Testis (tissue), 3 donors: Measurements from ENCODE around the gene SLC28A1. TPM values are rescaled to one million over a fixed set of nuclear protein-coding genes. Genes with fewer than 3 reads are reported as not detected.

Experiments used
- DNase-seq: peaks from one replicate; pipeline ENCODE4 v3.0.0-alpha.2; 2019
- H3K27ac ChIP-seq, 2 donors: fragments of 200-600 bp; sonication (generic); one replicate each; pipeline ENCODE4 v1.5.1; 2019
- H3K27me3 ChIP-seq: fragments of 200-600 bp; sonication (generic); one replicate; pipeline ENCODE4 v1.5.1; 2019
- H3K36me3 ChIP-seq: fragments of 200-600 bp; sonication (generic); one replicate; pipeline ENCODE4 v1.5.1; 2017; ENCODE audit warnings: low read depth; ENCODE audit errors: missing control alignments
- H3K4me1 ChIP-seq: fragments of 200-600 bp; sonication (generic); one replicate; pipeline ENCODE4 v1.5.1; 2019
- H3K4me3 ChIP-seq, 2 donors: fragments of 200-600 bp; sonication (generic); one replicate each; pipeline ENCODE4 v1.5.1; 2017 to 2019
- H3K9me3 ChIP-seq: fragments of 200-600 bp; sonication (generic); one replicate; pipeline ENCODE4 v1.5.1; 2017
- CTCF ChIP-seq, 3 experiments: fragments of 450-650 bp in 2 of 3; fragments of 200-600 bp in 1 of 3; sonication (generic) in 1 of 3; IDR thresholded peaks; one replicate each; pipeline ENCODE4 v1.5.1; 2016 to 2019; ENCODE audit warnings: antibody characterized with exemption in 3 of 3, mild to moderate bottlenecking in 2 of 3, moderate library complexity in 1 of 3
- POLR2A ChIP-seq: fragments of 450-650 bp; IDR thresholded peaks from one replicate; pipeline ENCODE4 v1.6.1; 2017; ENCODE audit warnings: antibody characterized with exemption, mild to moderate bottlenecking, moderate library complexity
- WGBS, 2 donors: methylation state at CpG; one replicate each; pipeline ENCODE4 v1.1.5; 2018; 5-methylcytosine and 5-hydroxymethylcytosine counted together
- intact Hi-C: fragments of 100-400 bp; cut with DNase I; formaldehyde crosslinking; loops from one replicate; pipeline ENCODE4 v1.15.1; 2023; ENCODE audit warnings: low total_unique reads
- polyA plus RNA-seq: library from polyadenylated mRNA; stranded (reverse); fragments of 350-450 nt; fragmentation: Illumina TruSeq; extraction: RNeasy Lipid Tissue Mini Kit (QIAGEN cat#74804); gene quantifications from one replicate; pipeline ENCODE4 v1.2.3, GENCODE V29; 2014; ENCODE audit warnings: low read depth, low replicate concordance; ENCODE audit not compliant: insufficient read depth
- total RNA-seq, 2 donors: library from RNA; depleted of rRNA; stranded (reverse); fragments of >200 nt; gene quantifications; one replicate each; pipeline ENCODE4 v1.2.3, GENCODE V29; 2016

The SLC28A1 gene
- total and polyA plus RNA-seq, 3 donors from 2014 or later = 0.26 to 0.31 (median 0.31) TPM

GRCh38 chr15:84855765-84856164 lies 28.7 kb upstream of the SLC28A1 start:
- no peaks in the 10 kb centered on the region for H3K36me3 ChIP-seq
- H3K27me3 ChIP-seq = no peaks in the 10 kb centered on the region
- H3K9me3 ChIP-seq = no peaks in the 10 kb centered on the region
- no peak overlapping the region for H3K27ac ChIP-seq
- TF ChIP-seq CTCF (IDR thresholded peaks at IDR 0.05) = no peak
- TF ChIP-seq POLR2A = no peak
- intact Hi-C loops = no loop called here
- DNase-seq = no peak
- no peak overlapping the region for H3K4me3 ChIP-seq
- H3K4me1 ChIP-seq = no peaks in the 10 kb centered on the region

GRCh38 chr15:84856731-84857417 lies 27.6 kb upstream of the SLC28A1 start:
- TF ChIP-seq CTCF (IDR thresholded peaks at IDR 0.05) (no peak), POLR2A (no peak)
- 88 to 93% methylated on average over 8 to 16 of the region's 16 CpGs for WGBS, 2 donors
- no peak overlapping the region for H3K4me3 ChIP-seq
- H3K36me3 ChIP-seq = no peaks in the 10 kb centered on the region
- H3K27me3 ChIP-seq = no peaks in the 10 kb centered on the region
- H3K9me3 ChIP-seq = no peaks in the 10 kb centered on the region
- intact Hi-C loops = no loop called here
- H3K27ac ChIP-seq = no peak overlapping the region
- no peak for DNase-seq
- no peaks in the 10 kb centered on the region for H3K4me1 ChIP-seq

- no peaks in the 10 kb centered on the region for H3K9me3 ChIP-seq
- no peak for DNase-seq
- H3K27me3 ChIP-seq = no peaks in the 10 kb centered on the region
- no peak for TF ChIP-seq CTCF (IDR thresholded peaks at IDR 0.05)
- no peak for TF ChIP-seq POLR2A
- H3K36me3 ChIP-seq = no peaks in the 10 kb centered on the region
- intact Hi-C loops = no loop called here
- 90 to 99% methylated on average over 8 to 15 of the region's 15 CpGs for WGBS, 2 donors
- H3K4me1 ChIP-seq = no peaks in the 10 kb centered on the region
- H3K4me3 ChIP-seq = no peak overlapping the region
- no peak overlapping the region for H3K27ac ChIP-seq
Observed at GRCh38 chr15:84857418-84858004, 27.0 kb upstream of the SLC28A1 start.

GRCh38 chr15:84858231-84858630 lies 26.2 kb upstream of the SLC28A1 start:
- Histone ChIP-seq H3K27me3 (no peaks in the 10 kb centered on the region), H3K27ac (no peak overlapping the region), H3K9me3 (no peaks in the 10 kb centered on the region), H3K4me3 (no peak overlapping the region), H3K4me1 (no peaks in the 10 kb centered on the region), H3K36me3 (no peaks in the 10 kb centered on the region)
- no peak for DNase-seq
- intact Hi-C loops = no loop called here
- no peak for TF ChIP-seq CTCF (IDR thresholded peaks at IDR 0.05)
- TF ChIP-seq POLR2A = no peak
- 93 to 94% methylated on average over 10 to 11 of the region's 11 CpGs for WGBS, 2 donors

- Histone ChIP-seq H3K36me3 (no peaks in the 10 kb centered on the region), H3K4me3 (no peak overlapping the region), H3K4me1 (no peaks in the 10 kb centered on the region), H3K27me3 (no peaks in the 10 kb centered on the region), H3K27ac (no peak overlapping the region), H3K9me3 (no peaks in the 10 kb centered on the region)
- TF ChIP-seq CTCF (IDR thresholded peaks at IDR 0.05) = no peak
- TF ChIP-seq POLR2A = no peak
- no peak for DNase-seq
- WGBS, 2 donors = 93 to 98% methylated on average over 8 of the region's 8 CpGs
- intact Hi-C loops = no loop called here
Observed at GRCh38 chr15:84859144-84859543, 25.3 kb upstream of the SLC28A1 start.
